GM18505 (cell line): Measurements from ENCODE around the gene PAX3.

Source experiments
- ATAC-seq: cut with Tn5 transposase; IDR thresholded peaks from one replicate; pipeline ENCODE4 v1.9.1; 2021; ENCODE audit not compliant: unreplicated experiment
- POLR2A ChIP-seq: IDR thresholded peaks from 4 replicates; pipeline ENCODE4 v1.6.1; 2011; ENCODE audit warnings: borderline replicate concordance; ENCODE audit not compliant: insufficient read depth, insufficient read length; ENCODE audit errors: extremely low read depth

Gene PAX3

DNA sequence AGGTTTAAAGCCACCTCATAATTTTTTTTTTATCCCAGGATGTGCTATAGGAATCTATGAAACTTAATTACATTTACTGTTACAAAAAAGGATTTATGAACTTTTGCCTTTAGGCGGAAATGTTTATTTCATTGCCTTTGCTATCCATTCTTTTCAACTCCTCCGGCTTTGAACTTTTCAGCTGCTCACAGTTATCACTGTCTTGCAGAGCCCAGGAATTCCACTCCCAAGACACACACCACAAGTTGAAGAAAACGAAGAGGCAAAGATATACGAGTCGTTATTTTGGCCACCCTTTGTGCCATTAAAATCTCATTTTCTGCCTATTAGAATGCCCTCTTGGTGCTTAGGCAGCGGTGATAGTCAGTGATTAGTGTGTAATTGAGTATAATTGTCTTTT, 80.0 kb downstream of the PAX3 start:
- TF ChIP-seq POLR2A: no peak
- ATAC-seq: no peak

DNA sequence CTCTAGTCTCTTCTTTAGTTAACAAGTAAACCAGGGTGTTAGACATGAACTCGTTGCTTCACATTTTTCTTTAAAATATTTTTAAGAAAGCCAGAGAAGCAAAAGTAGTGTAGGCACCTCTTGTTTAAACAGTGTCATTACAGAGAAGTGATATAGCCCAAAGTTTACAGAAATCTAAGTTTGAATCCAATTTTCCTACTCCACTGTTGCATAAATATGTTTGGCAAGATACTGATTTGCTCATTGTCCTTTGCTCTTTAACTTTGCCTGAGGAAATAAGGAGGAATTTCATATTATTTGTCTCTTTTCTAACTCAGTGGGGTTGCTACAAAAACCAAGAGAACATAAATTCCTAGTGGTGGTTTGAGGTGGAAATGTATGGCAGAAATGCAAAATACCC, 81.1 kb downstream of the PAX3 start:
- ATAC-seq: no peak

GRCh38 chr2:222214885-222215284, 83.9 kb downstream of the PAX3 start:
- no peak for TF ChIP-seq POLR2A
- ATAC-seq: no peak

More for the DNA sequence above, 81.1 kb downstream of the PAX3 start:
- TF ChIP-seq POLR2A: no peak

GRCh38 chr2:222213049-222213448, 85.7 kb downstream of the PAX3 start:
- no peak for ATAC-seq
- TF ChIP-seq POLR2A: no peak

GRCh38 chr2:222212571-222212970, 86.2 kb downstream of the PAX3 start:
- ATAC-seq: no peak

GRCh38 chr2:222208010-222208690, 90.6 kb downstream of the PAX3 start:
- ATAC-seq: no peak
- no peak for TF ChIP-seq POLR2A

More at GRCh38 chr2:222212571-222212970, 86.2 kb downstream of the PAX3 start:
- TF ChIP-seq POLR2A: no peak

- ATAC-seq: no peak
- TF ChIP-seq POLR2A: no peak
Measured at GRCh38 chr2:222205136-222205535, 93.7 kb downstream of the PAX3 start.

GRCh38 chr2:222203041-222203440, 95.8 kb downstream of the PAX3 start:
- ATAC-seq: no peak
- TF ChIP-seq POLR2A: no peak

DNA sequence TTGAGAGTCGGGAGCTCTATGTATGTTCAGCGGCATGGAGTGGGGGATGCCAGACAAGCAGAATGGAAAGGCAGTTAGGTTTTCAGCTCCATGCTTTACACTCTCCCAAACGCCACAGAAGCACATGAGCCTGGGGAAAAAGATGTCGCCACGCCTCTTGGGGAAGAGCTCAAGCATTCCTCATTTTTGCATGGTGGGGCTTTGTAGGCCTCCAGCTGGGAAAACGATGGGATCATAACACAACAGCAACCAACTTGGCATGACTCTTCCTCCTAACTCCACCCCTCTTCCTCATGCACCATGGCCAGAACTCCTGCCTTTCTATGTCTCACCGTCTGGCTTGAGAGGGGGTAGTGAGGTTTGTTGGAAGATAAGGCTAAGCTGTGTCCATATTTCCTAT, 102.6 kb downstream of the PAX3 start:
- no peak for ATAC-seq
- no peak for TF ChIP-seq POLR2A

DNA sequence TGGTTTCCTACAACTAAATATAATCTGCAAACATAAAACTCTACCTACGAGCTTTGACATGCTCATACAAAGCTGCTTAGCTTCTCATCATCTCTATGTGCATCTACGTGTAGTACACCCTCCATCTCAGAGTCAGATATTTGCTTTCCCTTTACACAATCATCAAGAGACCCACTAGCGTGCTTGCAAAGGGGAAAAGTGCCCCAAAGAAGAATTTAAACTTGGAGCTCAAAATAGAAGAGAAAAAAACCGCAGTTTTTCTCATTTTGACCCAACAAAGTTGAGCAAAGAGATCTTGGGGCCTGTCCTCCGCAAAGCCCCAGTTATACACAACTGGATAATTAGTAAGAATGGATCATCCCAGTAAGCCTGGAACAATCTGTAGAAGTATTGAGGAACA, 104.1 kb downstream of the PAX3 start:
- TF ChIP-seq POLR2A: no peak
- ATAC-seq: no peak

GRCh38 chr2:222193328-222193983, 105.3 kb downstream of the PAX3 start:
- no peak for TF ChIP-seq POLR2A
- ATAC-seq: no peak

- no peak for TF ChIP-seq POLR2A
- ATAC-seq: no peak
Measured at GRCh38 chr2:222180619-222181018, 118.2 kb downstream of the PAX3 start.

GRCh38 chr2:222179592-222179991, 119.2 kb downstream of the PAX3 start:
- no peak for TF ChIP-seq POLR2A
- ATAC-seq: no peak

DNA sequence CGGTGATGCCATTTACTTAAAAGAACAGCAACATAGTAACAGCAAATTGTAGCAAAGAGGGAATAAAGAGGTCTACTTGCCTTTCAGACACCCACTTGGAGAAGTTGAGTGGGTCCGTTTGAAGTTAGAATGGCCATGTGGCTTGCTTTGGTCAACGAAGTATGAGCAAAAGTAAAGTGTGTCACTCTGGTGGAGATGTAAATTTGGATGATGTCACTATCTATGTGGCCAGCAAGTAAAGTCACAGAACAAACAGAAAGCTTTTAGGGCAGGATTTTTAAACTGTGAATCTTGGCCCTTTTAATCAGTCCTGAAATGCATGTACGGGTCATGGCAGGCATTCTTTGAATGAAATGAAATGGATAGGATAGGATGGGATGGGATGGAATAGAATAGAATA, 120.3 kb downstream of the PAX3 start:
- no peak for ATAC-seq
- no peak for TF ChIP-seq POLR2A
